HEK293 (cell line): ENCODE measurements around the gene DOK1.

Source experiments
- CTCF ChIA-PET: fragments of 350-600 bp; formaldehyde crosslinking; extraction: SDS; loops from one replicate; lab custom pipeline; 2021; ENCODE audit warnings: antibody characterized with exemption; lab: Yijun Ruan, JAX
- POLR2A ChIA-PET: fragments of 300-600 bp; formaldehyde crosslinking; extraction: SDS; loops from one replicate; lab custom pipeline; 2020; ENCODE audit warnings: antibody characterized with exemption, inconsistent platforms; lab: Yijun Ruan, JAX
- H3K27ac ChIP-seq: fragments of 200-500 bp; sonication (Bioruptor generic); 2 replicates; pipeline ENCODE4 v1.5.1; 2014; ENCODE audit warnings: low read depth, low read length, control low read depth, inconsistent platforms; ENCODE audit errors: extremely low read depth
- H3K36me3 ChIP-seq, 2 experiments: fragments of 200-500 bp in 1 of 2; sonication (Bioruptor generic) in 1 of 2; 1 replicate in 1 of 2; 2 replicates in 1 of 2; pipeline ENCODE4 v1.5.1; 2014 to 2017; ENCODE audit warnings: inconsistent platforms in 2 of 2, low read length in 2 of 2; ENCODE audit not compliant: control insufficient read depth in 2 of 2, insufficient read depth in 1 of 2
- H3K4me1 ChIP-seq: fragments of 200-500 bp; sonication (Bioruptor generic); 2 replicates; pipeline ENCODE4 v1.5.1; 2014; ENCODE audit warnings: mild to moderate bottlenecking, low read length, inconsistent platforms; ENCODE audit not compliant: control insufficient read depth, insufficient read depth
- H3K4me3 ChIP-seq: 2 replicates; pipeline ENCODE4 v1.5.1; 2011; ENCODE audit warnings: low read depth, mild to moderate bottlenecking, control low read depth, low read length, moderate library complexity
- H3K9me3 ChIP-seq: fragments of 200-500 bp; sonication (Bioruptor generic); 2 replicates; pipeline ENCODE4 v1.5.1; 2014; ENCODE audit warnings: low read depth, low read length, inconsistent platforms; ENCODE audit not compliant: control insufficient read depth, insufficient read depth
- CTCF ChIP-seq: fragments of 450-650 bp; formaldehyde crosslinking; IDR thresholded peaks from 2 replicates; pipeline ENCODE4 v1.5.1; 2016; ENCODE audit warnings: missing biosample characterization, missing genetic modification characterization
- GLI2 ChIP-seq: fragments of 450-650 bp; formaldehyde crosslinking; IDR thresholded peaks from 2 replicates; pipeline ENCODE4; 2017; ENCODE audit warnings: missing biosample characterization, missing genetic modification characterization, low read depth, borderline replicate concordance
- REST ChIP-seq: fragments of 450-650 bp; formaldehyde crosslinking; IDR thresholded peaks from 2 replicates; pipeline ENCODE4 v1.5.1; 2016; ENCODE audit warnings: missing biosample characterization, missing genetic modification characterization
- YY1 ChIP-seq: fragments of 450-650 bp; formaldehyde crosslinking; IDR thresholded peaks from 2 replicates; pipeline ENCODE4 v1.5.1; 2018; ENCODE audit warnings: missing biosample characterization, missing genetic modification characterization
- ZFP69B ChIP-seq: fragments of 450-650 bp; formaldehyde crosslinking; IDR thresholded peaks from 2 replicates; pipeline ENCODE4 v1.5.1; 2016; ENCODE audit warnings: missing biosample characterization, missing genetic modification characterization
- ZIC2 ChIP-seq: fragments of 450-650 bp; formaldehyde crosslinking; IDR thresholded peaks from 2 replicates; pipeline ENCODE4 v1.5.1; 2016; ENCODE audit warnings: missing biosample characterization, missing genetic modification characterization
- ZNF121 ChIP-seq: fragments of 450-650 bp; formaldehyde crosslinking; IDR thresholded peaks from 2 replicates; pipeline ENCODE4 v1.5.1; 2016; ENCODE audit warnings: missing biosample characterization, missing genetic modification characterization
- ZNF16 ChIP-seq: fragments of 450-650 bp; formaldehyde crosslinking; IDR thresholded peaks from 2 replicates; pipeline ENCODE4 v1.5.1; 2016; ENCODE audit warnings: low read depth, missing biosample characterization, missing genetic modification characterization
- ZNF184 ChIP-seq: fragments of 450-650 bp; IDR thresholded peaks from 2 replicates; pipeline ENCODE4 v1.5.1; 2018; ENCODE audit warnings: missing biosample characterization, mild to moderate bottlenecking, missing genetic modification characterization
- ZNF223 ChIP-seq: fragments of 450-650 bp; formaldehyde crosslinking; IDR thresholded peaks from 2 replicates; pipeline ENCODE4 v1.5.1; 2016; ENCODE audit warnings: missing biosample characterization, missing genetic modification characterization
- ZNF426 ChIP-seq: fragments of 450-650 bp; formaldehyde crosslinking; IDR thresholded peaks from 2 replicates; pipeline ENCODE4 v1.5.1; 2017; ENCODE audit warnings: missing biosample characterization, missing genetic modification characterization, mild to moderate bottlenecking, inconsistent platforms, moderate library complexity
- TF ChIP-seq, protein P1 (sequence below): fragments of 450-650 bp; formaldehyde crosslinking; IDR thresholded peaks from 2 replicates; pipeline ENCODE4 v1.5.0; 2017; ENCODE audit warnings: missing biosample characterization, missing genetic modification characterization, borderline replicate concordance
- TF ChIP-seq, protein P2 (sequence below): fragments of 450-650 bp; formaldehyde crosslinking; IDR thresholded peaks from 2 replicates; pipeline ENCODE4 v1.5.1; 2017; ENCODE audit warnings: missing biosample characterization, missing genetic modification characterization

DOK1 gene

GRCh38 chr2:74542978-74543377 is 11.5 kb upstream of the DOK1 start:
- POLR2A ChIA-PET = interaction anchor here (0.6 kb wide), 1 partner anchor 18 kb away, joined by 3 read pairs; no protein-coding TSS in a partner anchor
- Histone ChIP-seq H3K9me3 (no peaks in the 10 kb centered on the region), H3K27ac (no peak overlapping the region), H3K4me1 (no peaks in the 10 kb centered on the region), H3K36me3 (no peaks in the 10 kb centered on the region), H3K4me3 (no peak overlapping the region)
- no peak for TF ChIP-seq YY1
- TF ChIP-seq, protein P1, sequence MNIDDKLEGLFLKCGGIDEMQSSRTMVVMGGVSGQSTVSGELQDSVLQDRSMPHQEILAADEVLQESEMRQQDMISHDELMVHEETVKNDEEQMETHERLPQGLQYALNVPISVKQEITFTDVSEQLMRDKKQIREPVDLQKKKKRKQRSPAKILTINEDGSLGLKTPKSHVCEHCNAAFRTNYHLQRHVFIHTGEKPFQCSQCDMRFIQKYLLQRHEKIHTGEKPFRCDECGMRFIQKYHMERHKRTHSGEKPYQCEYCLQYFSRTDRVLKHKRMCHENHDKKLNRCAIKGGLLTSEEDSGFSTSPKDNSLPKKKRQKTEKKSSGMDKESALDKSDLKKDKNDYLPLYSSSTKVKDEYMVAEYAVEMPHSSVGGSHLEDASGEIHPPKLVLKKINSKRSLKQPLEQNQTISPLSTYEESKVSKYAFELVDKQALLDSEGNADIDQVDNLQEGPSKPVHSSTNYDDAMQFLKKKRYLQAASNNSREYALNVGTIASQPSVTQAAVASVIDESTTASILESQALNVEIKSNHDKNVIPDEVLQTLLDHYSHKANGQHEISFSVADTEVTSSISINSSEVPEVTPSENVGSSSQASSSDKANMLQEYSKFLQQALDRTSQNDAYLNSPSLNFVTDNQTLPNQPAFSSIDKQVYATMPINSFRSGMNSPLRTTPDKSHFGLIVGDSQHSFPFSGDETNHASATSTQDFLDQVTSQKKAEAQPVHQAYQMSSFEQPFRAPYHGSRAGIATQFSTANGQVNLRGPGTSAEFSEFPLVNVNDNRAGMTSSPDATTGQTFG (tag by site-specific recombination) = no peak
- no peak for TF ChIP-seq ZNF184 (tag by site-specific recombination)
- TF ChIP-seq, protein P2, sequence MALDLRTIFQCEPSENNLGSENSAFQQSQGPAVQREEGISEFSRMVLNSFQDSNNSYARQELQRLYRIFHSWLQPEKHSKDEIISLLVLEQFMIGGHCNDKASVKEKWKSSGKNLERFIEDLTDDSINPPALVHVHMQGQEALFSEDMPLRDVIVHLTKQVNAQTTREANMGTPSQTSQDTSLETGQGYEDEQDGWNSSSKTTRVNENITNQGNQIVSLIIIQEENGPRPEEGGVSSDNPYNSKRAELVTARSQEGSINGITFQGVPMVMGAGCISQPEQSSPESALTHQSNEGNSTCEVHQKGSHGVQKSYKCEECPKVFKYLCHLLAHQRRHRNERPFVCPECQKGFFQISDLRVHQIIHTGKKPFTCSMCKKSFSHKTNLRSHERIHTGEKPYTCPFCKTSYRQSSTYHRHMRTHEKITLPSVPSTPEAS = no peak
- CTCF ChIA-PET = interaction anchor here (0.7 to 2.0 kb wide), 2 partner anchors 12 to 48 kb away, joined by 8 to 10 read pairs; no protein-coding TSS in a partner anchor

GRCh38 chr2:74544634-74545033 is 9.9 kb upstream of the DOK1 start:
- TF ChIP-seq ZNF426 = no peak
- no peak for TF ChIP-seq GLI2 (tag by site-specific recombination)
- no peak for TF ChIP-seq ZNF223
- TF ChIP-seq REST = no peak
- no peak for TF ChIP-seq ZNF121 (tag by site-specific recombination)
- TF ChIP-seq ZFP69B (tag by site-specific recombination) = no peak
- TF ChIP-seq CTCF (tag by site-specific recombination) = no peak
- no peak for TF ChIP-seq ZIC2 (tag by site-specific recombination)
- TF ChIP-seq ZNF16 (tag by site-specific recombination) = no peak
- Histone ChIP-seq H3K9me3 (no peaks in the 10 kb centered on the region), H3K4me3 (no peak overlapping the region), H3K4me1 (no peaks in the 10 kb centered on the region), H3K36me3 (no peaks in the 10 kb centered on the region), H3K27ac (no peak overlapping the region)
- ChIA-PET CTCF (interaction anchor here (1.4 to 2.0 kb wide), 4 partner anchors 12 to 60 kb away, joined by 3 to 8 read pairs (median 5); no protein-coding TSS in a partner anchor), POLR2A (no interaction called here)
